Astrocyte (in vitro differentiated cells and primary cell): ENCODE measurements around the gene COP1.

Experiments
- EZH2 ChIP-seq: IDR thresholded peaks from 2 replicates; pipeline ENCODE4 v1.6.1; 2012; ENCODE audit warnings: mild to moderate bottlenecking, low read length, inconsistent platforms; ENCODE audit not compliant: insufficient read depth
- TF ChIP-seq, protein P1 (sequence below): IDR thresholded peaks from 2 replicates; pipeline ENCODE4 v1.5.1; 2011; ENCODE audit warnings: low read depth, mild to moderate bottlenecking, inconsistent platforms, low read length, moderate library complexity; ENCODE audit not compliant: insufficient read depth

DNA sequence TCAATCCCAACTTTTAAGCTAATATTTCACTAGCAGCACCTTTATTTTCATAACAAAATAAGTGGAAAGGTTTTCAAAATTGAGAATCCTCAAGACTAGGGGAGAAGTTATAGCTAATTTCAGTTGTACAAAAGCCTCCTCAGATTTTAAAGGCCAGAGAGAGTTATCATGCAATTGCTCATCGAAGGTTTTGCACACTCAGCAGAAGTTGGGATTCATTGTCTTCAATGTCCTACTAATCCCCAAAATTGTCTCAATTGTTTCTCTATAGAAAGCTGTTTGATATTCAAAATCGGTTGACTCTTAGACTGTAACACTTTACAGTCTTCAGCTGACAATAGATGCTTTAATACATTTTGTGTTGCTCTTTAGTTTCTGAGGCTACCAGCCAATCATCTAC is 293.0 kb downstream of the COP1 start:
- TF ChIP-seq, protein P1, sequence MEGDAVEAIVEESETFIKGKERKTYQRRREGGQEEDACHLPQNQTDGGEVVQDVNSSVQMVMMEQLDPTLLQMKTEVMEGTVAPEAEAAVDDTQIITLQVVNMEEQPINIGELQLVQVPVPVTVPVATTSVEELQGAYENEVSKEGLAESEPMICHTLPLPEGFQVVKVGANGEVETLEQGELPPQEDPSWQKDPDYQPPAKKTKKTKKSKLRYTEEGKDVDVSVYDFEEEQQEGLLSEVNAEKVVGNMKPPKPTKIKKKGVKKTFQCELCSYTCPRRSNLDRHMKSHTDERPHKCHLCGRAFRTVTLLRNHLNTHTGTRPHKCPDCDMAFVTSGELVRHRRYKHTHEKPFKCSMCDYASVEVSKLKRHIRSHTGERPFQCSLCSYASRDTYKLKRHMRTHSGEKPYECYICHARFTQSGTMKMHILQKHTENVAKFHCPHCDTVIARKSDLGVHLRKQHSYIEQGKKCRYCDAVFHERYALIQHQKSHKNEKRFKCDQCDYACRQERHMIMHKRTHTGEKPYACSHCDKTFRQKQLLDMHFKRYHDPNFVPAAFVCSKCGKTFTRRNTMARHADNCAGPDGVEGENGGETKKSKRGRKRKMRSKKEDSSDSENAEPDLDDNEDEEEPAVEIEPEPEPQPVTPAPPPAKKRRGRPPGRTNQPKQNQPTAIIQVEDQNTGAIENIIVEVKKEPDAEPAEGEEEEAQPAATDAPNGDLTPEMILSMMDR, result no peak
- no peak for TF ChIP-seq EZH2
